OCI-LY1 (cell line): ENCODE measurements around the gene KIRREL3.

ENCODE experiments used
- H2AFZ ChIP-seq: fragments of 200-600 bp; sonication (generic), shearing (Covaris generic); 2 replicates; pipeline ENCODE4 v1.6.0; 2014; ENCODE audit warnings: antibody characterized with exemption, mild to moderate bottlenecking, low read length
- H3F3A ChIP-seq: fragments of 200-600 bp; sonication (generic), shearing (Covaris generic); 2 replicates; pipeline ENCODE4 v1.6.0; 2014; ENCODE audit warnings: mild to moderate bottlenecking, antibody characterized with exemption, low read length, moderate library complexity; ENCODE audit not compliant: insufficient read depth
- H3K27ac ChIP-seq: fragments of 200-600 bp; sonication (generic); 2 replicates; pipeline ENCODE4 v1.5.1; 2014; ENCODE audit warnings: low read length, mixed run types, mild to moderate bottlenecking, low read depth; ENCODE audit not compliant: poor library complexity, severe bottlenecking
- H3K27me3 ChIP-seq: fragments of 200-600 bp; sonication (generic); 2 replicates; pipeline ENCODE4 v1.6.0; 2014; ENCODE audit warnings: antibody characterized with exemption, mild to moderate bottlenecking, low read length, moderate library complexity; ENCODE audit not compliant: insufficient read depth
- H3K36me3 ChIP-seq: fragments of 200-600 bp; sonication (generic); 2 replicates; pipeline ENCODE4 v1.6.1; 2014; ENCODE audit warnings: mild to moderate bottlenecking, antibody characterized with exemption, low read length, moderate library complexity, mixed read lengths; ENCODE audit not compliant: insufficient read depth
- H3K4me1 ChIP-seq: fragments of 200-600 bp; sonication (generic); 2 replicates; pipeline ENCODE4 v1.5.1; 2014; ENCODE audit warnings: mild to moderate bottlenecking, low read length, moderate library complexity; ENCODE audit not compliant: insufficient read depth, severe bottlenecking
- H3K4me2 ChIP-seq: fragments of 200-600 bp; sonication (generic), shearing (Covaris generic); 2 replicates; pipeline ENCODE4 v1.6.1; 2014; ENCODE audit warnings: low read length
- H3K4me3 ChIP-seq: fragments of 200-600 bp; sonication (generic); 2 replicates; pipeline ENCODE4 v1.5.1; 2014; ENCODE audit warnings: low read length, low read depth, mild to moderate bottlenecking, mixed read lengths; ENCODE audit not compliant: poor library complexity, severe bottlenecking
- H3K79me2 ChIP-seq: fragments of 200-600 bp; shearing (Covaris generic); 2 replicates; pipeline ENCODE4 v1.6.1; 2016; ENCODE audit warnings: mixed run types, low read length, mixed read lengths; ENCODE audit not compliant: insufficient read depth
- H3K9ac ChIP-seq: fragments of 200-600 bp; sonication (generic), shearing (Covaris generic); 2 replicates; pipeline ENCODE4 v1.6.1; 2014; ENCODE audit warnings: mild to moderate bottlenecking, low read length, mixed read lengths
- H3K9me2 ChIP-seq: fragments of 200-600 bp; sonication (generic), shearing (Covaris generic); 2 replicates; pipeline ENCODE4 v1.6.1; 2014; ENCODE audit warnings: low read depth, mild to moderate bottlenecking, low read length, mixed read lengths
- H3K9me3 ChIP-seq: fragments of 200-600 bp; shearing (Covaris generic); 2 replicates; pipeline ENCODE4 v1.6.1; 2014; ENCODE audit warnings: low read length, mixed read lengths
- H4K20me1 ChIP-seq: fragments of 200-600 bp; sonication (generic), shearing (Covaris generic); 2 replicates; pipeline ENCODE4 v1.6.0; 2016; ENCODE audit warnings: mild to moderate bottlenecking, low read length; ENCODE audit not compliant: insufficient read depth
- CTCF ChIP-seq: fragments of 200-600 bp; sonication (generic), shearing (Covaris generic); IDR thresholded peaks from 2 replicates; pipeline ENCODE4 v1.5.1; 2017; ENCODE audit warnings: mild to moderate bottlenecking, antibody characterized with exemption, low read length, moderate library complexity, mixed read lengths
- EZH2 ChIP-seq: fragments of 200-600 bp; sonication (generic), shearing (Covaris generic); IDR thresholded peaks from 2 replicates; pipeline ENCODE4 v1.8.0; 2017; ENCODE audit warnings: borderline replicate concordance, mixed run types, mild to moderate bottlenecking, antibody characterized with exemption, low read length, moderate library complexity, mixed read lengths

The KIRREL3 gene

GRCh38 chr11:126844789-126845188 is 155.8 kb downstream of the KIRREL3 start:
- Histone ChIP-seq H3K9ac (no peak overlapping the region), H3K4me1 (no peaks in the 10 kb centered on the region), H3K27ac (no peak overlapping the region), H3K79me2 (no peaks in the 10 kb centered on the region), H2AFZ (no peak overlapping the region), H3K36me3 (no peaks in the 10 kb centered on the region), H3K27me3 (no peaks in the 10 kb centered on the region), H3F3A (no peaks in the 10 kb centered on the region), H3K4me3 (no peak overlapping the region), H4K20me1 (no peaks in the 10 kb centered on the region), H3K9me3 (no peaks in the 10 kb centered on the region), H3K4me2 (no peak overlapping the region), H3K9me2 (no peaks in the 10 kb centered on the region)
- TF ChIP-seq CTCF (no peak), EZH2 (no peak)

GRCh38 chr11:126843096-126843495 is 157.5 kb downstream of the KIRREL3 start:
- Histone ChIP-seq H3K79me2 (no peaks in the 10 kb centered on the region), H3K4me1 (no peaks in the 10 kb centered on the region), H3K9me2 (no peaks in the 10 kb centered on the region), H3K4me2 (no peak overlapping the region), H3F3A (no peaks in the 10 kb centered on the region), H3K4me3 (no peak overlapping the region), H3K36me3 (no peaks in the 10 kb centered on the region), H3K9ac (no peak overlapping the region), H3K9me3 (no peaks in the 10 kb centered on the region), H3K27me3 (no peaks in the 10 kb centered on the region), H3K27ac (no peak overlapping the region), H2AFZ (no peak overlapping the region), H4K20me1 (no peaks in the 10 kb centered on the region)
- TF ChIP-seq EZH2 (no peak), CTCF (no peak)

- Histone ChIP-seq H3K9me3 (no peaks in the 10 kb centered on the region), H3K27me3 (no peaks in the 10 kb centered on the region), H3K27ac (no peak overlapping the region), H4K20me1 (no peaks in the 10 kb centered on the region), H3K4me3 (no peak overlapping the region), H3K79me2 (no peaks in the 10 kb centered on the region), H3K4me1 (no peaks in the 10 kb centered on the region), H2AFZ (no peak overlapping the region), H3K9ac (no peak overlapping the region), H3K9me2 (no peaks in the 10 kb centered on the region), H3K36me3 (no peaks in the 10 kb centered on the region), H3K4me2 (no peak overlapping the region), H3F3A (no peaks in the 10 kb centered on the region)
- TF ChIP-seq EZH2 (no peak), CTCF (no peak)
Measured at GRCh38 chr11:126841999-126842398, 158.6 kb downstream of the KIRREL3 start.
